ENCODE data around the gene PRG3. TPM values are rescaled to one million over a fixed set of nuclear protein-coding genes. Genes with fewer than 3 reads are reported as not detected.

Gene PRG3
- total and polyA plus RNA-seq, 9 of the 15 experiments (the other 6 are each of a cell fraction or from before 2014, with no cell fraction given) = 0.18 to 0.55 (median 0.38) TPM; not detected in 6

GRCh38 chr11:57406337-57406904 is 25.5 kb upstream of the PRG3 start:
- Histone ChIP-seq H2AFZ (ENCODE audit: low read depth, low read length) (no peak overlapping the region), H3K4me3 (no peak overlapping the region), H3K9ac (ENCODE audit: insufficient read depth in 1 of 2, low read depth in 2 of 2, low read length in 2 of 2) (peak overlapping the region in 1 of 2 experiments; percentile 10; a peak in 1 of 4 replicates), H4K20me1 (replicated peaks; ENCODE audit: control insufficient read depth, insufficient read depth, low read length) (no peaks in the 10 kb centered on the region), H3K9me3 (replicated peaks; ENCODE audit: control insufficient read depth, insufficient read depth, low read depth, low read length) (no peaks in the 10 kb centered on the region), H3K27me3 (ENCODE audit: control insufficient read depth in 2 of 2, insufficient read depth in 2 of 2, low read length in 2 of 2) (no peaks in the 10 kb centered on the region; a peak in 1 of 5 replicates), H3K79me2 (ENCODE audit: control insufficient read depth, insufficient read depth, low read length) (no peaks in the 10 kb centered on the region), H3K27ac (ENCODE audit: extremely low read depth, low read depth, low read length) (no peak overlapping the region), H3K9me1 (ENCODE audit: control insufficient read depth, insufficient read depth, low read length) (no peaks in the 10 kb centered on the region), H3K36me3 (ENCODE audit: control insufficient read depth, insufficient read depth, low read length) (peaks cover 63% of the 10 kb centered on the region), H3K4me2 (ENCODE audit: insufficient read depth, low read length) (no peak overlapping the region), H3K4me1 (replicated peaks in 1 of 2; ENCODE audit: control insufficient read depth in 2 of 2, insufficient read depth in 2 of 2, low read length in 2 of 2) (peaks cover 15 to 26% of the 10 kb centered on the region in 2 experiments; a peak in 4 of 5 replicates)
- in situ Hi-C loops (cut with MboI) = no loop called here
- ChIA-PET CTCF (ENCODE audit: low intra/inter-chr PET ratio) (no interaction called here), POLR2A (interaction anchor here (1.5 kb wide), 5 partner anchors 9 to 21 kb away, joined by 3 to 8 read pairs (median 4); no protein-coding TSS in a partner anchor)
- BruUV-seq (replicated peaks) = no TSS peak
- DNase-seq (ENCODE audit: extremely low read depth in 1 of 4, low spot score in 3 of 4) (no peak), ATAC-seq (peak; percentile 11), FAIRE-seq (no peak)
- intact Hi-C loops (cut with micrococcal nuclease) = no loop called here
- 39% methylated on average over 4 of the region's 4 CpGs for WGBS (ENCODE audit: insufficient coverage, low coverage, missing lambda C conversion rate)
- TF ChIP-seq MAFK (IDR thresholded peaks at IDR 0.05; ENCODE audit: low read length) = no peak
- peak; percentile 5; the same call in 1 of the 2 replicates for TF ChIP-seq POLR2AphosphoS2 (IDR thresholded peaks at IDR 0.05; ENCODE audit: low read length)
- no peak for TF ChIP-seq SIN3A (IDR thresholded peaks at IDR 0.05; ENCODE audit: borderline replicate concordance in 2 of 2, control insufficient read depth in 1 of 2, low read depth in 2 of 2, low read length in 2 of 2)
- 0 out of 2 replicates have a peak, but pooled peaks have one; percentile 5 for TF ChIP-seq PKNOX1 (IDR thresholded peaks at IDR 0.05)
- TF ChIP-seq ATF3 (IDR thresholded peaks at IDR 0.05) = peak; percentile 14; the same call in 1 of the 2 replicates
- no peak for TF ChIP-seq ATF3 (CRISPR knock-in tag; conservative IDR thresholded peaks at IDR 0.05)
- 0 out of 2 replicates have a peak, but pooled peaks have one; percentile 23 for TF ChIP-seq MBD2 (IDR thresholded peaks at IDR 0.05; ENCODE audit: borderline replicate concordance, low read depth)
- peak; percentile 52; the same call in 1 of the 2 replicates for TF ChIP-seq MYNN (IDR thresholded peaks at IDR 0.05)
- TF ChIP-seq MYNN (CRISPR knock-in tag; IDR thresholded peaks at IDR 0.05) = no peak
- TF ChIP-seq NFE2 (IDR thresholded peaks at IDR 0.05; ENCODE audit: low read depth) = peak; percentile 49
- TF ChIP-seq JUND (IDR thresholded peaks at IDR 0.05; ENCODE audit: borderline replicate concordance, low read depth, low read length) = peak; percentile 24; the same call in 1 of the 2 replicates
- TF ChIP-seq JUND (tag; IDR thresholded peaks at IDR 0.05; ENCODE audit: borderline replicate concordance, low read depth, low read length) = no peak
- 0 out of 4 replicates have a peak, but pooled peaks of 1 of the 2 experiments have one; percentile 28 for TF ChIP-seq MNT (conservative IDR thresholded peaks at IDR 0.05)
- no peak for TF ChIP-seq RHOXF2B (CRISPR knock-in tag; conservative IDR thresholded peaks at IDR 0.05)

Measured in K562 (cell line).